Endodermal cell (in vitro differentiated cells): ENCODE measurements around the gene MBNL2. TPM values are rescaled to one million over a fixed set of nuclear protein-coding genes. Genes with fewer than 3 reads are reported as not detected.
"Not testable (repeated sequence)": the region's sequence is repeated elsewhere in the genome, so short reads cannot be mapped to it uniquely, and the experiment has no call there.

Experiments
- DNase-seq: peaks from one replicate; pipeline ENCODE4 v3.0.0-alpha.2; 2017
- H3K27ac ChIP-seq: 2 replicates; pipeline ENCODE4 v1.5.1; 2013; ENCODE audit warnings: mild to moderate bottlenecking, low read depth, low read length, moderate library complexity
- H3K27me3 ChIP-seq: 2 replicates; pipeline ENCODE4 v1.6.1; 2013; ENCODE audit warnings: mild to moderate bottlenecking, low read length, moderate library complexity; ENCODE audit not compliant: insufficient read depth, control insufficient read depth, poor library complexity, severe bottlenecking
- H3K36me3 ChIP-seq: 2 replicates; pipeline ENCODE4 v1.7.0; 2013; ENCODE audit warnings: mild to moderate bottlenecking, low read length, moderate library complexity; ENCODE audit not compliant: control insufficient read depth, insufficient read depth
- H3K4me1 ChIP-seq: one replicate; pipeline ENCODE4 v1.7.0; 2013; ENCODE audit warnings: low read length; ENCODE audit not compliant: control insufficient read depth, insufficient read depth
- H3K4me3 ChIP-seq: 2 replicates; pipeline ENCODE4 v1.5.1; 2013; ENCODE audit warnings: mild to moderate bottlenecking, low read length, moderate library complexity
- H3K9ac ChIP-seq: 2 replicates; pipeline ENCODE4 v1.6.1; 2013; ENCODE audit warnings: mild to moderate bottlenecking, low read length, moderate library complexity; ENCODE audit not compliant: poor library complexity, severe bottlenecking; ENCODE audit errors: extremely low read depth
- H3K9me3 ChIP-seq: 2 replicates; pipeline ENCODE4 v1.6.1; 2013; ENCODE audit warnings: mild to moderate bottlenecking, low read length, moderate library complexity; ENCODE audit not compliant: control insufficient read depth
- H3K27ac Mint-ChIP-seq: 2 replicates; pipeline ENCODE4 v1.8.0; 2020; ENCODE audit warnings: mixed read lengths
- H3K27me3 Mint-ChIP-seq: 2 replicates; pipeline ENCODE4 v1.8.0; 2021; ENCODE audit warnings: mild to moderate bottlenecking, mixed read lengths; ENCODE audit not compliant: insufficient read depth
- H3K36me3 Mint-ChIP-seq: 2 replicates; pipeline ENCODE4 v1.8.0; 2020; ENCODE audit warnings: low read depth, mixed read lengths
- H3K4me1 Mint-ChIP-seq: 2 replicates; pipeline ENCODE4 v1.8.0; 2020; ENCODE audit warnings: mixed read lengths
- H3K4me3 Mint-ChIP-seq: 2 replicates; pipeline ENCODE4 v1.8.0; 2020; ENCODE audit warnings: mild to moderate bottlenecking, moderate library complexity, mixed read lengths
- H3K9me3 Mint-ChIP-seq: 2 replicates; pipeline ENCODE4 v1.8.0; 2020; ENCODE audit warnings: mild to moderate bottlenecking, mixed read lengths
- WGBS, 2 experiments: methylation state at CpG; one replicate each; pipeline versions ENCODE4 v1.1.5 to v1.1.7; 2013; ENCODE audit warnings: missing lambda C conversion rate in 2 of 2, mixed read lengths in 1 of 2; ENCODE audit not compliant: insufficient coverage in 1 of 2, insufficient read length in 1 of 2; 5-methylcytosine and 5-hydroxymethylcytosine counted together
- total RNA-seq, 2 donors: library from RNA; stranded (reverse); fragmentation: NEBNext Ultra II Directional in 1 of 2; extraction: Animal tissue kit (Norgen Biotek cat#: 25700) in 1 of 2; gene quantifications; 2 replicates in 1 of 2; 3 replicates in 1 of 2; pipeline ENCODE4 v1.2.1, GENCODE V29; 2021
- TF ChIP-seq, protein P1 (sequence below): fragments of 200-600 bp; sonication (generic); conservative IDR thresholded peaks from 2 replicates; pipeline ENCODE4 v1.5.0; 2021; ENCODE audit warnings: antibody characterized with exemption, mild to moderate bottlenecking

MBNL2 gene
- total RNA-seq, 2 donors from 2014 or later = 1.7 to 3.3 TPM

DNA sequence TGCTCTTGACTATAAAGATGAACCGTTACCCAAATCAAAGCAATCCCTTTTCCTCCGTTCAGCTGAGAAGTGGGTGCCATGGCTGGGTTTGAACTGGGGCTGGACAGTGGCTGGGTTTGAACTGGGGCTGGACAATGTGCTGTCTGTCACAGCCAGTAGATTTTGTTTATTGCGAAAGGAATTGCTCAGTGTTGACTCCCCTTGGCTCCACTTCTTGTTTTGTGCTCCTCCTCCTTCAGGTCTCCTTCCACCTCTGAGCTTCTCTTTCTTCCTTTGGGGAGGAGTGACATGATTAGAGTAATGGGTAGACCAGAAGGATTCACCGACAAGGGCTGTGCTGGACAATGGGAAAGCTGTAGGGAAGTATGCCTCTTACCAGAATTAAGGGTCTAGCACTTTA is 19.4 kb upstream of the MBNL2 start:
- Histone ChIP-seq H3K4me1 (no peaks in the 10 kb centered on the region), H3K36me3 (no peaks in the 10 kb centered on the region), H3K27ac (no peak overlapping the region), H3K27me3 (no peaks in the 10 kb centered on the region), H3K9ac (no peak overlapping the region), H3K9me3 (peaks cover 6% of the 10 kb centered on the region), H3K4me3 (no peak overlapping the region)
- Mint-ChIP-seq H3K27ac (no peak overlapping the region), H3K36me3 (no peaks in the 10 kb centered on the region), H3K4me1 (no peaks in the 10 kb centered on the region), H3K27me3 (peaks cover 48% of the 10 kb centered on the region), H3K4me3 (no peak overlapping the region), H3K9me3 (peaks cover 10% of the 10 kb centered on the region)
- no peak for DNase-seq
- 96 to 100% methylated on average over 1 to 4 of the region's 4 CpGs for WGBS, 2 experiments
- TF ChIP-seq, protein P1, sequence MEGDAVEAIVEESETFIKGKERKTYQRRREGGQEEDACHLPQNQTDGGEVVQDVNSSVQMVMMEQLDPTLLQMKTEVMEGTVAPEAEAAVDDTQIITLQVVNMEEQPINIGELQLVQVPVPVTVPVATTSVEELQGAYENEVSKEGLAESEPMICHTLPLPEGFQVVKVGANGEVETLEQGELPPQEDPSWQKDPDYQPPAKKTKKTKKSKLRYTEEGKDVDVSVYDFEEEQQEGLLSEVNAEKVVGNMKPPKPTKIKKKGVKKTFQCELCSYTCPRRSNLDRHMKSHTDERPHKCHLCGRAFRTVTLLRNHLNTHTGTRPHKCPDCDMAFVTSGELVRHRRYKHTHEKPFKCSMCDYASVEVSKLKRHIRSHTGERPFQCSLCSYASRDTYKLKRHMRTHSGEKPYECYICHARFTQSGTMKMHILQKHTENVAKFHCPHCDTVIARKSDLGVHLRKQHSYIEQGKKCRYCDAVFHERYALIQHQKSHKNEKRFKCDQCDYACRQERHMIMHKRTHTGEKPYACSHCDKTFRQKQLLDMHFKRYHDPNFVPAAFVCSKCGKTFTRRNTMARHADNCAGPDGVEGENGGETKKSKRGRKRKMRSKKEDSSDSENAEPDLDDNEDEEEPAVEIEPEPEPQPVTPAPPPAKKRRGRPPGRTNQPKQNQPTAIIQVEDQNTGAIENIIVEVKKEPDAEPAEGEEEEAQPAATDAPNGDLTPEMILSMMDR = no peak

DNA sequence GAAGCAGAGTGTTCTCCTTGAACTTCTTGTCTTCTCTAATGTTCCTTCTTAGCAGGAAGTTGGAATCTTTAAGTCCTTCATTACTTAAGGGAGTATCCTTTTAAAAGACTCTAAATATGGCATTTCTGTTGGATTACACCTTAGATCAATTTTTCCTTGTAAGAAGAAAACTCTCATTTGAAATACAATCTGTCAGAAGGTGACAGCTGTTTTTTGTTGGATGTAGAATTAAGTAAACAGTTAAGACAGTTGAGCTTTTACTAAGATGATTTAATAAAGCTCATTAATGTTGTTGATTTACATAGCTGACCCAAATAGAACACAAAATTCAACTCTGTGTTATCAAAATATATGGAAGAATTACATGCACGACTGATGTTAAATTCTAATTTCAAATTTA is 16.7 kb upstream of the MBNL2 start:
- no peak overlapping the region for H3K27ac ChIP-seq
- no peaks in the 10 kb centered on the region for H3K4me1 Mint-ChIP-seq
- H3K27me3 Mint-ChIP-seq = peaks cover 48% of the 10 kb centered on the region
- H3K9ac ChIP-seq = no peak overlapping the region
- no peak overlapping the region for H3K4me3 Mint-ChIP-seq
- no peak overlapping the region for H3K27ac Mint-ChIP-seq
- no CpG with 5 or more reads among the region's 1 CpG for WGBS, 2 experiments
- peaks cover 6% of the 10 kb centered on the region for H3K9me3 ChIP-seq
- peaks cover 11% of the 10 kb centered on the region for H3K9me3 Mint-ChIP-seq
- no peak overlapping the region for H3K4me3 ChIP-seq
- no peaks in the 10 kb centered on the region for H3K36me3 Mint-ChIP-seq
- no peaks in the 10 kb centered on the region for H3K27me3 ChIP-seq
- no peaks in the 10 kb centered on the region for H3K4me1 ChIP-seq
- H3K36me3 ChIP-seq = no peaks in the 10 kb centered on the region
- TF ChIP-seq, protein P1 = no peak
- no peak for DNase-seq

DNA sequence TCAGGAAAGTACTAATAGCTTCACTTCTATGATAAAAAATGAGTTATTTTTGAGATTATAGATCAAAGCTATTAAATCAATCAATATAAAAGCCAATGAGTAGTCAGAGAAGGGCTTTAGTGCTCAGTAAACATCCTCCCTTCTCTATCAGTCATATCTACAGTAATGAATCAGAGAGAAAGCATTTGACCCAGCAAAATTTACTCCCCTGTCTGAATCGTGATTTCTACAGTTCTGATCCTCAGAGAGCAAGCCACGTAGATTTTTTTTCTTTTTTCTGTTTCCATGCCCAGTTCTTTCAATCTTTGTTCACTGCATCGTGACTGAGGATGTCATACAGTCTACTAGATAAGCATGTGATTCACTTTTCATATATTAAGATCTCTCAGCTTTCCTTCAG is 16.2 kb upstream of the MBNL2 start:
- Histone ChIP-seq H3K9me3 (peaks cover 6% of the 10 kb centered on the region), H3K4me1 (no peaks in the 10 kb centered on the region), H3K27me3 (no peaks in the 10 kb centered on the region), H3K9ac (no peak overlapping the region), H3K36me3 (no peaks in the 10 kb centered on the region), H3K4me3 (no peak overlapping the region), H3K27ac (no peak overlapping the region)
- Mint-ChIP-seq H3K4me1 (no peaks in the 10 kb centered on the region), H3K4me3 (no peak overlapping the region), H3K27ac (no peak overlapping the region), H3K27me3 (peaks cover 51% of the 10 kb centered on the region), H3K9me3 (peaks cover 11% of the 10 kb centered on the region), H3K36me3 (no peaks in the 10 kb centered on the region)
- WGBS, 2 experiments = 80 to 83% methylated on average over 2 to 3 of the region's 3 CpGs
- TF ChIP-seq, protein P1 = no peak
- no peak for DNase-seq

DNA sequence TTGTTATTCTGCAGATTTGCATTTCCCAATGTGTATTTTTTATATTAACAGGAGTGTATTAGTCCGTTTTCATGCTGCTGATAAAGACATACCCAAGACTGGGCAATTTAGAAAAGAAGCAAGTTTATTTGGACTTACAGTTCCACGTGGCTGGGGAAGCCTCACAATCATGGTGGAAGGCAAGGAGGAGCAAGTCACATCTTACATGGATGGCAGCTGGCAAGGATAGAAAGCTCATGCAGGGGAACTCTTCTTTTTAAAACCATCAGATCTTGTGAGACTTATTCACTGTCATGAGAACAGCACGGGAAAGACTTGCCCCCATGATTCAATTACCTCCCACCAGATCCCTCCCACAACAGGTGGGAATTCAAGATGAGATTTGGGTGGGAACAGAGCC is 14.9 kb upstream of the MBNL2 start:
- 79 to 83% methylated on average over 1 to 3 of the region's 3 CpGs for WGBS, 2 experiments
- H3K4me1 Mint-ChIP-seq, H3K4me3 ChIP-seq, H3K9me3 ChIP-seq, H3K4me1 ChIP-seq, H3K27ac ChIP-seq, H3K27ac Mint-ChIP-seq, H3K36me3 Mint-ChIP-seq, H3K27me3 ChIP-seq, H3K9ac ChIP-seq, DNase-seq, H3K36me3 ChIP-seq, H3K4me3 Mint-ChIP-seq: not testable (repeated sequence)
- Mint-ChIP-seq H3K9me3 (peaks cover 11% of the 10 kb centered on the region), H3K27me3 (peaks cover 56% of the 10 kb centered on the region)
